H1 (cell line): ENCODE data around the gene ERG28. TPM values are rescaled to one million over a fixed set of nuclear protein-coding genes. Genes with fewer than 3 reads are reported as not detected.

Experiments
- CEBPB ChIP-seq: IDR thresholded peaks from 2 replicates; pipeline ENCODE4 v1.6.1; 2012; ENCODE audit warnings: low read depth, low read length
- SP2 ChIP-seq: IDR thresholded peaks from 2 replicates; pipeline ENCODE4 v1.6.1; 2012; ENCODE audit warnings: mild to moderate bottlenecking, low read length, inconsistent platforms
- polyA plus RNA-seq, 7 experiments: library from polyadenylated mRNA; depleted of rRNA in 3 of 7; stranded (reverse) in 5 of 7; unstranded in 2 of 7; fragments of >200 nt in 5 of 7; fragments of 200-250 nt in 2 of 7; gene quantifications; 1 replicate in 5 of 7; 2 replicates in 1 of 7; 4 replicates in 1 of 7; pipeline versions ENCODE4 v1.2.1 to v1.2.3, GENCODE V29; 2011 to 2013; ENCODE audit warnings: missing spikeins in 2 of 7, mixed read lengths in 2 of 7
- total RNA-seq: library from RNA; stranded (reverse); fragmentation: NEBNext Ultra II Directional; extraction: Animal tissue kit (Norgen Biotek cat#: 25700); gene quantifications from 2 replicates; pipeline ENCODE4 v1.2.1, GENCODE V29; 2021

The ERG28 gene
- total and polyA plus RNA-seq, 2 of the 8 experiments (the other 6 are each of a cell fraction or from before 2014, with no cell fraction given) = 32.6 to 56.7 TPM

GRCh38 chr14:75604979-75605851, 55.5 kb downstream of the ERG28 start (continued):
- TF ChIP-seq SP2 (no peak), CEBPB (no peak)
